ENCODE data around the gene FAM13B.
"Not testable (repeated sequence)": the region's sequence is repeated elsewhere in the genome, so short reads cannot be mapped to it uniquely, and the experiment has no call there.

Gene FAM13B

GRCh38 chr5:137960141-137960540 is 72.7 kb downstream of the FAM13B start:
- no peak for DNase-seq

GRCh38 chr5:137959488-137959887 is 73.4 kb downstream of the FAM13B start:
- no peak for DNase-seq

GRCh38 chr5:137957948-137958347 is 74.9 kb downstream of the FAM13B start:
- no peak for DNase-seq

GRCh38 chr5:137954131-137954879 is 78.6 kb downstream of the FAM13B start:
- DNase-seq: peak; percentile 85

GRCh38 chr5:137945825-137946224 is 87.1 kb downstream of the FAM13B start:
- DNase-seq: no peak

- not testable (repeated sequence) for DNase-seq
Measured at GRCh38 chr5:137944280-137944679, 88.6 kb downstream of the FAM13B start.

GRCh38 chr5:137939331-137939730 is 93.5 kb downstream of the FAM13B start:
- no peak for DNase-seq

GRCh38 chr5:137938751-137939143 is 94.1 kb downstream of the FAM13B start:
- no peak for DNase-seq

- no peak for DNase-seq
Measured at GRCh38 chr5:137937994-137938750, 94.7 kb downstream of the FAM13B start.

- no peak for DNase-seq
Measured at GRCh38 chr5:137935694-137936093, 97.2 kb downstream of the FAM13B start.

GRCh38 chr5:137935190-137935589 is 97.7 kb downstream of the FAM13B start:
- DNase-seq: no peak

- peak; percentile 74 for DNase-seq
Measured at GRCh38 chr5:137933491-137933911, 99.4 kb downstream of the FAM13B start.

- no peak for DNase-seq
Measured at GRCh38 chr5:137932800-137933199, 100.1 kb downstream of the FAM13B start.

- DNase-seq: peak; percentile 22
Measured at GRCh38 chr5:137923856-137924255, 109.0 kb downstream of the FAM13B start.

GRCh38 chr5:137921931-137922330 is 110.9 kb downstream of the FAM13B start:
- DNase-seq: peak; percentile 41

- DNase-seq: no peak
Measured at GRCh38 chr5:137916923-137917322, 116.0 kb downstream of the FAM13B start.

- DNase-seq: no peak
Measured at GRCh38 chr5:137914758-137915157, 118.1 kb downstream of the FAM13B start.

- DNase-seq: no peak
Measured at GRCh38 chr5:137902408-137903133, 130.3 kb downstream of the FAM13B start.

GRCh38 chr5:137901011-137901817 is 131.7 kb downstream of the FAM13B start:
- no peak for DNase-seq

GRCh38 chr5:137899493-137899892 is 133.4 kb downstream of the FAM13B start:
- DNase-seq: no peak

GRCh38 chr5:137896560-137896959 is 136.3 kb downstream of the FAM13B start:
- no peak for DNase-seq

- DNase-seq: no peak
Measured at GRCh38 chr5:137894586-137894985, 138.3 kb downstream of the FAM13B start.

GRCh38 chr5:137891849-137892248 is 141.0 kb downstream of the FAM13B start:
- no peak for DNase-seq

Data from fibroblast of upper back skin (primary cell).